HUES48 (cell line): ENCODE results near the gene NCKAP5.

Experiments
- H3K27ac ChIP-seq: one replicate; pipeline ENCODE4 v1.7.0; 2013; ENCODE audit warnings: low read depth, low read length, inconsistent platforms
- H3K27me3 ChIP-seq: 2 replicates; pipeline ENCODE4 v1.6.1; 2013; ENCODE audit warnings: mild to moderate bottlenecking, low read length; ENCODE audit not compliant: control insufficient read depth, insufficient read depth
- H3K36me3 ChIP-seq: 2 replicates; pipeline ENCODE4 v1.6.1; 2013; ENCODE audit warnings: low read length; ENCODE audit not compliant: control insufficient read depth, insufficient read depth
- H3K4me1 ChIP-seq: 2 replicates; pipeline ENCODE4 v1.6.1; 2013; ENCODE audit warnings: mild to moderate bottlenecking, low read length; ENCODE audit not compliant: control insufficient read depth, insufficient read depth
- H3K4me3 ChIP-seq: 2 replicates; pipeline ENCODE4 v1.5.1; 2013; ENCODE audit warnings: mild to moderate bottlenecking, low read depth, low read length
- H3K9ac ChIP-seq: 2 replicates; pipeline ENCODE4 v1.6.1; 2013; ENCODE audit warnings: mild to moderate bottlenecking, low read depth, low read length, moderate library complexity
- H3K9me3 ChIP-seq: 2 replicates; pipeline ENCODE4 v1.6.1; 2013; ENCODE audit warnings: low read length; ENCODE audit not compliant: control insufficient read depth, insufficient read depth

The NCKAP5 gene

GRCh38 chr2:133552821-133553220 is 15.4 kb downstream of the NCKAP5 start:
- H3K27ac ChIP-seq, result no peak overlapping the region
- no peaks in the 10 kb centered on the region for H3K36me3 ChIP-seq
- H3K9me3 ChIP-seq, result no peaks in the 10 kb centered on the region
- no peak overlapping the region for H3K9ac ChIP-seq
- H3K4me3 ChIP-seq, result no peak overlapping the region
- H3K4me1 ChIP-seq, result no peaks in the 10 kb centered on the region; the same call in 1 of the 2 replicates
- H3K27me3 ChIP-seq, result no peaks in the 10 kb centered on the region

- Histone ChIP-seq H3K4me3 (no peak overlapping the region), H3K27me3 (no peaks in the 10 kb centered on the region), H3K36me3 (no peaks in the 10 kb centered on the region), H3K4me1 (no peaks in the 10 kb centered on the region), H3K9me3 (no peaks in the 10 kb centered on the region), H3K9ac (no peak overlapping the region), H3K27ac (no peak overlapping the region)
Measured at GRCh38 chr2:133541797-133542196, 26.5 kb downstream of the NCKAP5 start.

- H3K9ac ChIP-seq, result no peak overlapping the region
- no peaks in the 10 kb centered on the region for H3K36me3 ChIP-seq
- H3K4me1 ChIP-seq, result no peaks in the 10 kb centered on the region
Measured at GRCh38 chr2:133541376-133541775, 26.9 kb downstream of the NCKAP5 start.

DNA sequence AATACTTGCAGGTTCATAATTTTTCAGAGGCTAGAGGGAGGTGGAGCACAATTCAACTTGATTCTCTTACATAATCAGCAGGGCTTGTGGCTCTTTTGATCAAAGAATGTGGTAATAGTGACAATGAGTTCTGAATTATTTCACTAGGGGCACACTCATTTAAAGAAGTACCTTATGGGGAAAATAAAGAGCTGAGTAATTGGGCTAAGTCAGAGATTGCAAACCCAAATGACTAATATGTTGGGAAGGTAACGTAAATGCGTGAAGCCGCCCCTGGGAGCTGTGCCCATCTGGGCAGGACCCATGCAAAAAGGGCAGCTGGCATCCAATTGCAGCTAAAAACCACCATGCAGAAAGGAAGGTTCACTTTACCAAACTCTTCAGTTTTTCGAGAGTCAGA is 35.3 kb downstream of the NCKAP5 start:
- H3K27me3 ChIP-seq, result no peaks in the 10 kb centered on the region
- H3K36me3 ChIP-seq, result no peaks in the 10 kb centered on the region
- no peaks in the 10 kb centered on the region for H3K9me3 ChIP-seq
- H3K27ac ChIP-seq, result no peak overlapping the region
- H3K4me1 ChIP-seq, result no peaks in the 10 kb centered on the region
- H3K9ac ChIP-seq, result no peak overlapping the region
- H3K4me3 ChIP-seq, result no peak overlapping the region

More at GRCh38 chr2:133541376-133541775, 26.9 kb downstream of the NCKAP5 start:
- Histone ChIP-seq H3K27me3 (no peaks in the 10 kb centered on the region), H3K4me3 (no peak overlapping the region), H3K27ac (no peak overlapping the region), H3K9me3 (no peaks in the 10 kb centered on the region)

- Histone ChIP-seq H3K9ac (no peak overlapping the region), H3K4me3 (no peak overlapping the region), H3K27me3 (peaks cover 1% of the 10 kb centered on the region), H3K27ac (no peak overlapping the region), H3K9me3 (no peaks in the 10 kb centered on the region), H3K36me3 (no peaks in the 10 kb centered on the region), H3K4me1 (no peaks in the 10 kb centered on the region)
Measured at GRCh38 chr2:133531382-133531781, 36.9 kb downstream of the NCKAP5 start.

DNA sequence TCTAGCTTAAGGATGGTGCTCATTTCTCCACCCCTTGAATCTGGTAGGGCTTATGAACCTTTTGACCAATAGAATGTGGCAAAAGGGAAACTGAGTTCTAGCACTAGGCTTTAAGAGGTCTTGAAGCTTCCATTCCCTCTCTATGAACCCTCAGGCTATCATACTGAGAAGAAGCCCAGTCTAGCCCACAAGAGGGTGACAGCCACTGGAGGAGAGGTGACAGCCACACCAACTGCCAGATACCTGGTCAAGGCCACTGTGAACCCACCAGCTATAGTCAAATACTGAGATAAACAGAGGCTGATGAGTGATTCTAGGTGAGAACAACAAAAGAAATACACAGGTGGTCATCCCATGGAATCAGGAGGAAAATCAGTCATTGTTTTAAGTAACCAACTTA is 37.6 kb downstream of the NCKAP5 start:
- Histone ChIP-seq H3K4me1 (no peaks in the 10 kb centered on the region), H3K9ac (no peak overlapping the region), H3K27me3 (peaks cover 4% of the 10 kb centered on the region), H3K4me3 (no peak overlapping the region), H3K36me3 (no peaks in the 10 kb centered on the region), H3K27ac (no peak overlapping the region), H3K9me3 (no peaks in the 10 kb centered on the region)

DNA sequence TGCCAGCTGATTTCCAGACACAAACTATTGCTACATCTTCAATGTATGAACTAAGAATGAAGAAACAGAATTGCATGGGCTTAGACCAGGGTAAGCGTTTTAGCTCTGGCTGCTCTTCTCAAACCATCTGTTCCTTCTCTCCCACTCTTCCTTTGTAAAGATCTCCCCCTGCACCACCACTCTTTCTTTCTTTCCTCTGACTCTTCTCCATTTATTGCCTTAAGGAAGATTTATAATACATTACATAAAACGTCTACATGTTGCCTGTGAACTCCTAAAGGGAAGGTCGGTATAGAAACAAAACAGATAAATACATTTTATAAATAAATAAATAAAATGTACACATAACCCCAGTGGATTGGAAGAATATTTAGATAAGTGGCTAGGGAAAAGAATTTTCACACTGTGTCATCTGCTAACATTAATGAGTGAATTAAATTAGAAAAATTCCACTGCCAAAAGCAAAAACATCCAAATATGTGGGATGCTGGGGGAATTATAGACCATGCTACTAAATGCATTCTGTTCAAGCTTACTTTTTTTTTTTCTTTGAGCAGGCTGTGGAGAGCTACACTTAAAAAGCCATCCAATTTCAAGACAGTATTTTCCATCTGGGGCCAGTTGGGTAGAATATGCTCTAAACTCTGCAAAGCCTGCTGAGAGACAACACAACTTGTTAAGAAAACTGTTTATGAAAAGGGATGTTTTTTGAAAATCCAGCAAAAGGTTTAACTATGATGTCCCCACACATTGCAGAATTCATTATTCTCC is 41.5 kb downstream of the NCKAP5 start:
- Histone ChIP-seq H3K4me1 (peaks cover 12% of the 10 kb centered on the region), H3K9ac (no peak overlapping the region), H3K4me3 (no peak overlapping the region), H3K27me3 (peaks cover 43% of the 10 kb centered on the region), H3K27ac (no peak overlapping the region), H3K36me3 (no peaks in the 10 kb centered on the region), H3K9me3 (no peaks in the 10 kb centered on the region)

DNA sequence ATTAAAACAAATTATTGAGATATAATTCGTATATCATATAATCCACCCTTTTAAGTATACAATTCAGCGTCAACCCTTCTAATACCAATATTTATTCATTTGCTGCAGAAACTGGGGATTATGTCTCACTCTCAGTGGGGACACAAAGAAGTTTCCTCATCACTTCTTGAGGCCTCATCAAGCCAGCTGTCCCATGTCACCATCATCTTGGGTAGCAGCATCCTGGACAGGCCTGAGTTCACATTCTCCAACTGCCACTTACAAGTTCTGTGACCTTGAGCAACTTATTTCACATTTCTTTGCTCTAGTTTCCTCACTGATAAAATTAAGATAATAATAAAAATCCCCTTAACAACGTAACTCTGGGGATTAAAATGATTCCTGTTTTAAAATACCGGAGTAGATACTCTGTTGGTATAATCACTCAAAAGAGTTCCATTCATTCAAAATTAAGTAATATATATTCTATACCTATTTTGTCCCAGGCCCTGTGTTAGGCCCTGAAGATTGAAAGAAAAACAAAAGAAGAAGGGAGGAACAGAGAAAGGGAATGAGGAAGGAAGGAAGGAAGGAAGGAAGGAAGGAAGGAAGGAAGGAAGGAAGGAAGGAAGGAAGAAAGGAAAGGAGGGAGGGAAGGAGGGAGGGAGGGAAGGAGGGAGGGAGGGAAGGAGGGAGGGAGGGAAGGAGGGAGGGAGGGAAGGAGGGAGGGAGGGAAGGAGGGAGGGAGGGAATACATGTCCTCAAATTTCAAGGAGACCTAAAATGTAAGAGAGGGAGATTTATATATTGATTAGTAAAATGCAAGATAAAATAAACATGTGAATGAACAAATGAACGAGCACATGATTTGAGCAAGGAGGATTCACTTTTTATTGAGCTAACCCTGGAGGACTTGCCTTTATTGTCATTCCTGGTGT is 42.4 kb downstream of the NCKAP5 start:
- H3K36me3 ChIP-seq, result no peaks in the 10 kb centered on the region
- peaks cover 52% of the 10 kb centered on the region for H3K27me3 ChIP-seq
- no peaks in the 10 kb centered on the region for H3K9me3 ChIP-seq
- H3K4me1 ChIP-seq, result peaks cover 12% of the 10 kb centered on the region
- H3K27ac ChIP-seq, result no peak overlapping the region
- no peak overlapping the region for H3K9ac ChIP-seq
- H3K4me3 ChIP-seq, result no peak overlapping the region

DNA sequence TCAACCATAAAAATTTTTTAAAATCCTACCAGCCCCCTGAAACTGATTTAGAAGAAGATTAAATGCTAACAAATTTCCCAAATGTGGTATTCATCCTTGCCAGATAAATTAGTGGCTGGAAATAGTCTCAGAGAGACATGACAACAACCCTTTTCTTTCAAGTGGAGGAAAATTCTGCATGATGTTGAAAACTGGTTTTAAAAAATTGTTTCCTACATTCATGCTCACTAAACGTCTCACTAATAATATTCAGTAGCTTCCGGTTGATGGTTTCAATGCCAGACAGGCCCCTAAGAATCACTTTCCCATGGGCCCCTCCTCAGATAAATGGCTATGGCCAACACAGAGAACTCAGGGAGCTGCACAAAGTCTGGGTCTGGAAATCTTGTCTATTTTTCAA is 43.2 kb downstream of the NCKAP5 start:
- Histone ChIP-seq H3K36me3 (no peaks in the 10 kb centered on the region), H3K4me1 (peaks cover 12% of the 10 kb centered on the region), H3K27ac (no peak overlapping the region), H3K9ac (no peak overlapping the region), H3K4me3 (no peak overlapping the region), H3K27me3 (peaks cover 60% of the 10 kb centered on the region), H3K9me3 (no peaks in the 10 kb centered on the region)

GRCh38 chr2:133523406-133523805 is 44.9 kb downstream of the NCKAP5 start:
- H3K4me1 ChIP-seq, result peaks cover 12% of the 10 kb centered on the region
- no peak overlapping the region for H3K27ac ChIP-seq
- peaks cover 65% of the 10 kb centered on the region for H3K27me3 ChIP-seq
- H3K9ac ChIP-seq, result no peak overlapping the region
- H3K4me3 ChIP-seq, result no peak overlapping the region
- H3K36me3 ChIP-seq, result no peaks in the 10 kb centered on the region
- no peaks in the 10 kb centered on the region for H3K9me3 ChIP-seq

- no peaks in the 10 kb centered on the region for H3K36me3 ChIP-seq
- peaks cover 65% of the 10 kb centered on the region for H3K27me3 ChIP-seq
- H3K9ac ChIP-seq, result no peak overlapping the region
- H3K9me3 ChIP-seq, result no peaks in the 10 kb centered on the region
- peaks cover 12% of the 10 kb centered on the region for H3K4me1 ChIP-seq
- H3K4me3 ChIP-seq, result no peak overlapping the region
- no peak overlapping the region for H3K27ac ChIP-seq
Measured at GRCh38 chr2:133522204-133522603, 46.1 kb downstream of the NCKAP5 start.
